Vagina (tissue), 2 donors: ENCODE measurements around the gene ANXA6.

Experiments
- POLR2A ChIP-seq, 2 donors: fragments of 450-650 bp; IDR thresholded peaks; one replicate each; pipeline ENCODE4 v1.6.1; 2017; ENCODE audit warnings: antibody characterized with exemption in 2 of 2, mild to moderate bottlenecking in 2 of 2, moderate library complexity in 2 of 2
- POLR2AphosphoS5 ChIP-seq, 2 donors: sonication (generic); formaldehyde crosslinking; IDR thresholded peaks; one replicate each; pipeline ENCODE4 v1.9.0; 2017; ENCODE audit warnings: antibody characterized with exemption in 2 of 2, mild to moderate bottlenecking in 2 of 2, low read depth in 1 of 2; ENCODE audit not compliant: insufficient read depth in 1 of 2
- TF ChIP-seq, protein P1 (sequence below), 3 experiments: fragments of 450-650 bp in 2 of 3; fragments of 200-600 bp in 1 of 3; sonication (generic) in 1 of 3; IDR thresholded peaks; one replicate each; pipeline ENCODE4 v1.5.1; 2017 to 2019; ENCODE audit warnings: antibody characterized with exemption in 3 of 3, mild to moderate bottlenecking in 2 of 3, moderate library complexity in 2 of 3

DNA sequence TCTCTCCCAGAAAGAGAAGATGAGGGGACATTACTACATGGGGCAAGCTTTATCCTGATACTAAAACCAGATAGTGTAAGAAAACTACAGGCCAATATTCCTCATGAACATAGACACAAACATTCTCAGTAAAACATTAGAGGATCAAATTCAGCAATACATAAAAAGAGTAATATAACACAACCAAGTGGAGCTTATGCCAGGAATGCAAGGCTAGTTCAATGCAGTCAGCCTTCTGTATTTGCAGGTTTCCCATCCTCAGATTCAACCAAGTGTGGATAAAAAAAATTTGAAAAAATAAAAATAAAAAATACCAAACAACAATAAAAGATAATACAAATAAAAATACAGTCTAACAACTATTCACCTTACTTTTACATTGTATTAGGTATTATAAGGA is 35.0 kb upstream of the ANXA6 start:
- TF ChIP-seq, protein P1, sequence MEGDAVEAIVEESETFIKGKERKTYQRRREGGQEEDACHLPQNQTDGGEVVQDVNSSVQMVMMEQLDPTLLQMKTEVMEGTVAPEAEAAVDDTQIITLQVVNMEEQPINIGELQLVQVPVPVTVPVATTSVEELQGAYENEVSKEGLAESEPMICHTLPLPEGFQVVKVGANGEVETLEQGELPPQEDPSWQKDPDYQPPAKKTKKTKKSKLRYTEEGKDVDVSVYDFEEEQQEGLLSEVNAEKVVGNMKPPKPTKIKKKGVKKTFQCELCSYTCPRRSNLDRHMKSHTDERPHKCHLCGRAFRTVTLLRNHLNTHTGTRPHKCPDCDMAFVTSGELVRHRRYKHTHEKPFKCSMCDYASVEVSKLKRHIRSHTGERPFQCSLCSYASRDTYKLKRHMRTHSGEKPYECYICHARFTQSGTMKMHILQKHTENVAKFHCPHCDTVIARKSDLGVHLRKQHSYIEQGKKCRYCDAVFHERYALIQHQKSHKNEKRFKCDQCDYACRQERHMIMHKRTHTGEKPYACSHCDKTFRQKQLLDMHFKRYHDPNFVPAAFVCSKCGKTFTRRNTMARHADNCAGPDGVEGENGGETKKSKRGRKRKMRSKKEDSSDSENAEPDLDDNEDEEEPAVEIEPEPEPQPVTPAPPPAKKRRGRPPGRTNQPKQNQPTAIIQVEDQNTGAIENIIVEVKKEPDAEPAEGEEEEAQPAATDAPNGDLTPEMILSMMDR (IDR thresholded peaks at IDR 0.05): no peak
- no peak for TF ChIP-seq POLR2AphosphoS5 (IDR thresholded peaks at IDR 0.05; ENCODE audit: insufficient read depth in 1 of 2, low read depth in 1 of 2)
- no peak for TF ChIP-seq POLR2A (IDR thresholded peaks at IDR 0.05)
